Measurements from ENCODE around the gene GPI. TPM values are rescaled to one million over a fixed set of nuclear protein-coding genes. Genes with fewer than 3 reads are reported as not detected.

The GPI gene
- polyA plus RNA-seq, 1 of the 3 experiments (the other 2 are of a cell fraction) = 144 TPM

GRCh38 chr19:34325181-34325580, 39.8 kb upstream of the GPI start:
- Histone ChIP-seq H3K4me1 (ENCODE audit: control insufficient read depth in 1 of 2, insufficient read depth in 2 of 2, low read depth in 1 of 2, low read length in 1 of 2) (no peaks in the 10 kb centered on the region), H3K9me3 (no peaks in the 10 kb centered on the region), H3K4me2 (no peak overlapping the region), H3K27me3 (ENCODE audit: insufficient read depth) (no peaks in the 10 kb centered on the region), H3K9ac (no peak overlapping the region), H3K9me2 (no peaks in the 10 kb centered on the region), H3K4me3 (ENCODE audit: low read depth in 2 of 2, low read length in 1 of 2) (no peak overlapping the region), H3F3A (replicated peaks; ENCODE audit: insufficient read depth) (no peaks in the 10 kb centered on the region), H2AFZ (ENCODE audit: low read depth) (no peak overlapping the region), H3K27ac (ENCODE audit: low read depth in 2 of 2, low read length in 1 of 2) (no peak overlapping the region), H4K20me1 (ENCODE audit: insufficient read depth) (no peaks in the 10 kb centered on the region), H3K79me2 (ENCODE audit: insufficient read depth) (peaks cover 3% of the 10 kb centered on the region; the same call in 1 of the 2 replicates), H3K36me3 (replicated peaks in 1 of 2; ENCODE audit: control insufficient read depth in 1 of 2, insufficient read depth in 2 of 2, low read length in 1 of 2) (peaks cover 16 to 21% of the 10 kb centered on the region in 2 experiments)
- ChIA-PET POLR2A (no interaction called here), CTCF (interaction anchor here (1.2 kb wide), 2 partner anchors 12 to 21 kb away, joined by 4 to 5 read pairs; no protein-coding TSS in a partner anchor)
- TF ChIP-seq YY1 (IDR thresholded peaks at IDR 0.05; ENCODE audit: low read depth) (no peak), NFIC (IDR thresholded peaks at IDR 0.05; ENCODE audit: borderline replicate concordance) (no peak), TAF1 (IDR thresholded peaks at IDR 0.05; ENCODE audit: borderline replicate concordance, low read depth, low read length) (no peak), FOXJ3 (CRISPR knock-in tag; IDR thresholded peaks at IDR 0.05) (no peak), GATA2 (CRISPR knock-in tag; IDR thresholded peaks at IDR 0.05) (no peak), FOXM1 (IDR thresholded peaks at IDR 0.05; ENCODE audit: low read depth) (no peak), RFX5 (IDR thresholded peaks at IDR 0.05; ENCODE audit: low read length) (no peak), MXI1 (IDR thresholded peaks at IDR 0.05; ENCODE audit: low read depth, low read length) (no peak), FOSL2 (IDR thresholded peaks at IDR 0.05; ENCODE audit: borderline replicate concordance, low read depth) (no peak), RCOR1 (IDR thresholded peaks at IDR 0.05; ENCODE audit: low read length) (no peak), RXRA (IDR thresholded peaks at IDR 0.05; ENCODE audit: borderline replicate concordance, low read depth) (no peak), GABPA (IDR thresholded peaks at IDR 0.05; ENCODE audit: low read depth) (no peak), POLR2AphosphoS5 (IDR thresholded peaks at IDR 0.05; ENCODE audit: low read depth, low read length) (no peak), MEF2A (IDR thresholded peaks at IDR 0.05; ENCODE audit: borderline replicate concordance, low read depth) (no peak), CHD2 (IDR thresholded peaks at IDR 0.05; ENCODE audit: low read length, partially characterized antibody) (no peak), EZH2phosphoT487 (IDR thresholded peaks at IDR 0.05; ENCODE audit: borderline replicate concordance, low read depth) (no peak)
- TF ChIP-seq, protein P1, sequence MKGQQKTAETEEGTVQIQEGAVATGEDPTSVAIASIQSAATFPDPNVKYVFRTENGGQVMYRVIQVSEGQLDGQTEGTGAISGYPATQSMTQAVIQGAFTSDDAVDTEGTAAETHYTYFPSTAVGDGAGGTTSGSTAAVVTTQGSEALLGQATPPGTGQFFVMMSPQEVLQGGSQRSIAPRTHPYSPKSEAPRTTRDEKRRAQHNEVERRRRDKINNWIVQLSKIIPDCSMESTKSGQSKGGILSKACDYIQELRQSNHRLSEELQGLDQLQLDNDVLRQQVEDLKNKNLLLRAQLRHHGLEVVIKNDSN (IDR thresholded peaks at IDR 0.05; ENCODE audit: borderline replicate concordance, low read depth) = no peak
- TF ChIP-seq, protein P2, sequence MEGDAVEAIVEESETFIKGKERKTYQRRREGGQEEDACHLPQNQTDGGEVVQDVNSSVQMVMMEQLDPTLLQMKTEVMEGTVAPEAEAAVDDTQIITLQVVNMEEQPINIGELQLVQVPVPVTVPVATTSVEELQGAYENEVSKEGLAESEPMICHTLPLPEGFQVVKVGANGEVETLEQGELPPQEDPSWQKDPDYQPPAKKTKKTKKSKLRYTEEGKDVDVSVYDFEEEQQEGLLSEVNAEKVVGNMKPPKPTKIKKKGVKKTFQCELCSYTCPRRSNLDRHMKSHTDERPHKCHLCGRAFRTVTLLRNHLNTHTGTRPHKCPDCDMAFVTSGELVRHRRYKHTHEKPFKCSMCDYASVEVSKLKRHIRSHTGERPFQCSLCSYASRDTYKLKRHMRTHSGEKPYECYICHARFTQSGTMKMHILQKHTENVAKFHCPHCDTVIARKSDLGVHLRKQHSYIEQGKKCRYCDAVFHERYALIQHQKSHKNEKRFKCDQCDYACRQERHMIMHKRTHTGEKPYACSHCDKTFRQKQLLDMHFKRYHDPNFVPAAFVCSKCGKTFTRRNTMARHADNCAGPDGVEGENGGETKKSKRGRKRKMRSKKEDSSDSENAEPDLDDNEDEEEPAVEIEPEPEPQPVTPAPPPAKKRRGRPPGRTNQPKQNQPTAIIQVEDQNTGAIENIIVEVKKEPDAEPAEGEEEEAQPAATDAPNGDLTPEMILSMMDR (IDR thresholded peaks at IDR 0.05) = no peak
- DNase-seq = no peak
- 99% methylated on average over 4 of the region's 4 CpGs for WGBS (ENCODE audit: low lambda C conversion rate)
